GM12873 (cell line): ENCODE data around the gene ACOX3.

Source experiments
- CTCF ChIP-seq: IDR thresholded peaks from 2 replicates; pipeline ENCODE4 v1.5.1; 2012; ENCODE audit warnings: low read depth, mild to moderate bottlenecking, moderate library complexity, low read length, control low read depth; ENCODE audit not compliant: insufficient read depth; ENCODE audit errors: missing control alignments

The ACOX3 gene

GRCh38 chr4:8378101-8378724 lies 62.3 kb downstream of the ACOX3 start:
- no peak for TF ChIP-seq CTCF

DNA sequence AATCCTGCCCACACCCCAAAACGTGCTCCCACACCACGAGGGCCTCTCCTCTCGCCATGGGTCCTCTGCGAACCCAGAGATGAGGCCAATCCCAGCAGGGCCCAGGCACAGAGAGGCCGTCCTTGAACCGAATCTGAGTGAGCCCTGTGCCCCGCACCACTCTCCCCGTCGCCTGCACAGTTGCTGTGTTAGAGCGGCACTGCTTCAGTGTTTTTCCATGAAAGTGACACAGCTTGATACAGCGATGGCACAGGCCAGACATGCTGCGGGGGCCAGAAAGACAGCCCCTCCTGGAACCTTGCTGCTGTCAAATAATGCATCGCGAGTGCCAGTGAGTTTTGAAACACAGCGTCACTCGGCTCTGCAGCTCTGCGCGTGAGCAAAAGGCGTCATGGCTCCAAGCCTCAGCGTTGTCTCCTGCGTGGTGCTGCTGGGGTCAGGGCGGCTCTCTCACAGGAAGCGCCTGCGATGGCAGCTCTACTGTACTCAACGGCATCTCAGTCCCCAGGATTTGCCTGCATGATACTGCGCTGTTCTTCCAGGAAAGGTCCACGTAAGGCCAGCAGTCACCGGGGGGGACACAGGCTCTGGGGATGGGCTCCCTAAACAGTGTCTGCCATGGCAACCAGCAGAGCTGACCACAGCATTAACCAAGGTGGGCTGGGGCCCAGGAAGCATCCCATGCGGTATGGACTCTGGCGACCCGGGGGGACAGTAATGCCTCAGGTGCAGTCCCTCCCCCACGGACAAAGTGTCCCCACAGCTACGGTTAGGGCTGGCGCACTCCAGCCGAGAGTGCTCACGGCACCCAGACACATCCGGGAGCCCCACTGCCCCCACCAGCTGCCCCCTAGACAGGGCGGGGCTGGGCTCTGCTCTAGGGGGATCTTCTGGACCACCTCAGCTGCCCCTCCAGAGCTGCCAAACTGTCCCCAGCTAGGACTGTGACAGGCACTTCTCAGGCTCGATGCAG lies 63.1 kb downstream of the ACOX3 start:
- no peak for TF ChIP-seq CTCF

DNA sequence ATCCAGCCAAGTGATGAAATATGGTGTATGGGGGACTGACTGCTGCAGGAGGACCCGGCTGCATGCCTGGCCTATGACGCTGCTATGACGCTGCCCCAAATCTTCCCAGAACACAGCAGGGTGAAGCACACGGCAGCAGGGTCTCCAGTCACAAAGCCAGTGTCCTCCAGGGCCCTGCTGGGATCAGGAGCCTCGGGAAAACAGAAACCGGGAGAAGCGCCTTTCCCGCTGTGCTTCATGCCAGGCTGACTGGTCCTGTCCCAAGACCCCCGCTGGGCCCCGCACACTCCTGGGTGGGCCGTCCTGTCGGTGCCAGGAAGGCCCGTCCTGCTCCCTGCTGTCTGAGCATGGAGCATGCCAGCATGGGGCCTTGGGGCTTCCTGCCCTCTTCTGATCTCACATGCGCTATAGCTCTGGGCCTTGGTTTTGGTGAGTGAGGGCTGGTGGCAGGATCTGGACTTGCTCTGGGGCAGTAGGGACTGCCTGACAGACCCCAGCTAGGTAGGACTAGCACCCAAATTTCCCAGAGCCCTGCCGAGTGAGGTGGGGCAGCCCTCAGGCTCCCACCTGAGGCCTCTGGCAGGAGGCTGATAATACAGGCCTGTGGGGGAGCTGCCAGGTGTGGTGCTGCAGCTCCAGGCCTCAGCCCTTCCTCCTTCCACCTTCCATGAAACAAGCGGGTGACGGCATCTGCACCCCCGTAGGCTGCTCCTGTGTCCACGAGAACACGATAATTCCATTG lies 64.0 kb downstream of the ACOX3 start:
- TF ChIP-seq CTCF, result no peak

DNA sequence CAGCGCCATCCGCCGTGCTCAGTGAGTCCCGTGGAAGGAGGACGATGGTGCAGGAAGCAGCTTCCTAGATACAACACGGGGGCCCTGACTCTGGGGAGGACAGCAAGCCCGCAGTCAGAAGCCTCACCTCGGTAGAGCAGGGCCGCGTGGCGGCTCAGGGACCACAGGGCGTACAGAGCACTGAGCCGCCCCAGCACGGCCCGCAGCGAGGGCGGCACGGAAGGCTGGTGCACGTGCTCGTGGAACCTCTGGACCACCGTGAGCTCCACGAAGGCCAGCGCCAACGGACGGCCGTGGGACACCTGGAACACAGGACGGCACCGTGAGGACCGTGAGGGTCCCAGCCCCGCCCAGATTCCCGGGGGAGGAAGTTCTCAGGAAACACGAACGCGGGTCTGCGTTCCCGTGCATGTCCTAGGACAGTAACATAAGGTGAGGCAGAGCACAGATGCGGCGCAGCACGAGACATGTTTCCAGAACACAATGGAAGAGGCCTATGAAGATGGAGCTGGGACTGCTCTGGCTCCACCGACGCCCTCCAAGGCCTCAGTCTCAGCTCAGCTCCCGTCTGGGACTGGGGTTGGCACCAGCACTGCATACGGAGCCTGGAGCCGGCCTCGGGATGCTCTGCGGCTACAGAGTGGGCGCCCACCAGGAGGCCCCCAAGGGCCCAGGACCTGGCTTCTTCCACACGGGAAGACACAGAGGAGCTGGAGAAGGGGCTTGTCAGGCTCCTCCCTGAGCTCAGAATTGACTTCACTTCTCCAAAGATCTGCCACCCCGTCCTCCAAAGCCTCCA lies 65.5 kb downstream of the ACOX3 start:
- TF ChIP-seq CTCF, result no peak

- no peak for TF ChIP-seq CTCF
Observed at GRCh38 chr4:8373973-8374545, 66.5 kb downstream of the ACOX3 start.

GRCh38 chr4:8373270-8373972 lies 67.1 kb downstream of the ACOX3 start:
- no peak for TF ChIP-seq CTCF
